Measurements from ENCODE around the gene LILRB2.

The LILRB2 gene

DNA sequence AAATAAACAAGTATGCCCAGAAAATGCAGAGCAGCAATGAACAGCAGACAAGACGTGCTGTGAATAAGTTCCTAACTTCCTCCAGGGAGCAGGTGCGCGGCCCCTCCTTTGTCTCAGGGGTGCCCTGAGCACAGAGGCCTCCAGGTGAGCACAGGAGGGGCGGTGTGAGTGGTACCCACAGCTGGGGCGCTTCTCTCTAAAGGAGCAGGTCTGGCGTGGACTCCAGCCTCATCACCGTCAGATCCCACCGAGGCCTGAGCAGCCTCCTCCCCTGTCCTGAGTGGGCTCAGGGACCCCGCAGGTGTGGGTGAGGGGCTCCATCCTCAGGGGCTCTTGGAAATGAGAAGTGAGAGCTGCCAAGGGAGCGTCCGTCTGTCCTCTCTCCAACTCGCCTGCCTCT is 28.9 kb upstream of the LILRB2 start:
- H3K27me3 ChIP-seq (ENCODE audit: insufficient read depth, low read depth) = peaks cover 48% of the 10 kb centered on the region
- H4K20me1 ChIP-seq (ENCODE audit: insufficient read depth) = no peaks in the 10 kb centered on the region
- H3K4me1 ChIP-seq (ENCODE audit: low read depth, poor library complexity, severe bottlenecking) = no peaks in the 10 kb centered on the region
- no peak overlapping the region for H3K27ac ChIP-seq
- no peak overlapping the region for H3K9ac ChIP-seq
- no peak overlapping the region for H3K4me3 ChIP-seq (IDR thresholded peaks at IDR 0.05; ENCODE audit: insufficient read depth, low read depth, low read length)
- no peaks in the 10 kb centered on the region for H3K36me3 ChIP-seq (ENCODE audit: insufficient read depth)
- no peak overlapping the region for H3K4me2 ChIP-seq
- TF ChIP-seq, protein P1, sequence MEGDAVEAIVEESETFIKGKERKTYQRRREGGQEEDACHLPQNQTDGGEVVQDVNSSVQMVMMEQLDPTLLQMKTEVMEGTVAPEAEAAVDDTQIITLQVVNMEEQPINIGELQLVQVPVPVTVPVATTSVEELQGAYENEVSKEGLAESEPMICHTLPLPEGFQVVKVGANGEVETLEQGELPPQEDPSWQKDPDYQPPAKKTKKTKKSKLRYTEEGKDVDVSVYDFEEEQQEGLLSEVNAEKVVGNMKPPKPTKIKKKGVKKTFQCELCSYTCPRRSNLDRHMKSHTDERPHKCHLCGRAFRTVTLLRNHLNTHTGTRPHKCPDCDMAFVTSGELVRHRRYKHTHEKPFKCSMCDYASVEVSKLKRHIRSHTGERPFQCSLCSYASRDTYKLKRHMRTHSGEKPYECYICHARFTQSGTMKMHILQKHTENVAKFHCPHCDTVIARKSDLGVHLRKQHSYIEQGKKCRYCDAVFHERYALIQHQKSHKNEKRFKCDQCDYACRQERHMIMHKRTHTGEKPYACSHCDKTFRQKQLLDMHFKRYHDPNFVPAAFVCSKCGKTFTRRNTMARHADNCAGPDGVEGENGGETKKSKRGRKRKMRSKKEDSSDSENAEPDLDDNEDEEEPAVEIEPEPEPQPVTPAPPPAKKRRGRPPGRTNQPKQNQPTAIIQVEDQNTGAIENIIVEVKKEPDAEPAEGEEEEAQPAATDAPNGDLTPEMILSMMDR (conservative IDR thresholded peaks at IDR 0.05; ENCODE audit: low read depth, low read length) = no peak
- no peak overlapping the region for H2AFZ ChIP-seq (ENCODE audit: low read depth)
- no peaks in the 10 kb centered on the region for H3K79me2 ChIP-seq (ENCODE audit: insufficient read depth, low read depth)

DNA sequence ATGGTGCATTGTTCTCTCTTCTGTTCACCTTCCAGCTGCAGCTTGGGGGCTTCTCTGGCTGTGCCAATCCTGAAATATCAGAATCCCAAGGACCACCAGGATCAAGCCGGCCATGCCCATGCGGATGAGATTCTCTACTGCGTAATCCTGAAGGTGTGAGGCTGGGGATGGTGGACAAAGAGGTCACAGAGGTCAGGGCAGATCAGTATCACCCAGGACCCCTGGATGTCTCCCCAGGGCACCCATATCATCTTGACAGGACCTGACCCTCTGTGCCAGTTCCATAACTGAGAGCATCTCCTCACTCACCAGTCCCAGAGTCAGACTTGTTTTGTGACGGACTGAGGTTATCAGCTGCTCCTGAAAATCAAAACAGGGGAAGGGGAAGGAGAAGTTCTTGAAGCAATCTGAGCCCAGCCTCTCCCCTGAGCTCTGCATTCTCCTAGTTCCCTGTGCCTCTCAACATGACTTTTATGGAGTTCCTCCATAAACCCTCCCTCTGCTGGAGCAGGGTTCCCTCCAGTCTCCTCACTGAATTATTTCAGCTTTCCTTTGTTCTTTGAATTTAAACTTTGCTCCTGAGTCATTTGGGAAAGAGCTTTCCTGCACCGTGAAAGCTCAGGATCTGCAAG is 26.6 kb upstream of the LILRB2 start:
- Histone ChIP-seq H3K9ac (no peak overlapping the region), H3K27me3 (ENCODE audit: insufficient read depth, low read depth) (peaks cover 31% of the 10 kb centered on the region), H4K20me1 (ENCODE audit: insufficient read depth) (no peaks in the 10 kb centered on the region), H3K4me3 (IDR thresholded peaks at IDR 0.05; ENCODE audit: insufficient read depth, low read depth, low read length) (no peak overlapping the region), H3K36me3 (ENCODE audit: insufficient read depth) (no peaks in the 10 kb centered on the region), H2AFZ (ENCODE audit: low read depth) (no peak overlapping the region), H3K79me2 (ENCODE audit: insufficient read depth, low read depth) (no peaks in the 10 kb centered on the region), H3K4me2 (no peak overlapping the region), H3K4me1 (ENCODE audit: low read depth, poor library complexity, severe bottlenecking) (no peaks in the 10 kb centered on the region), H3K27ac (no peak overlapping the region)
- TF ChIP-seq, protein P1 (conservative IDR thresholded peaks at IDR 0.05; ENCODE audit: low read depth, low read length) = no peak

DNA sequence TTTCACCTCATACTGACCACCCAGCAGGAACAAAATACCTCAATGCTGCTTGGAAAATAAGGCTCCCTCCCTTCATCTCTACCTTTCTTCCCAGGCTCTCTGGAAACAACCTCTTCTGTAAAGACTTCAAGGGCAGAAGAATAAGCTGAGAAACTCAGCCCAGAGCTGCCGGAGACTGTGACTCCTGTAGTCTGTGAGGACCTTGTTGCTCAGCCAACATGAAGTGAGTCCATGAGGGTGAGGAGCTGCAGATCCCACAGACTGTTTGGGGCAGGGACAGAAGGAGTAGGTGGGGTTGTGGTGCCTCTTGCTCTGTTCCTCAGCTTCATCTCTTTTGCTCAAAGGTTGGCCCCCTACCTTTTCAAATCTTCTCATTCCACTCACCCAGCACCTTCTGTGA is 24.2 kb upstream of the LILRB2 start:
- Histone ChIP-seq H3K36me3 (ENCODE audit: insufficient read depth) (no peaks in the 10 kb centered on the region), H3K27ac (no peak overlapping the region), H3K4me3 (IDR thresholded peaks at IDR 0.05; ENCODE audit: insufficient read depth, low read depth, low read length) (no peak overlapping the region), H4K20me1 (ENCODE audit: insufficient read depth) (no peaks in the 10 kb centered on the region), H3K4me2 (no peak overlapping the region), H3K9ac (no peak overlapping the region), H3K27me3 (ENCODE audit: insufficient read depth, low read depth) (peaks cover 29% of the 10 kb centered on the region), H2AFZ (ENCODE audit: low read depth) (no peak overlapping the region), H3K79me2 (ENCODE audit: insufficient read depth, low read depth) (no peaks in the 10 kb centered on the region), H3K4me1 (ENCODE audit: low read depth, poor library complexity, severe bottlenecking) (no peaks in the 10 kb centered on the region)
- TF ChIP-seq, protein P1 (conservative IDR thresholded peaks at IDR 0.05; ENCODE audit: low read depth, low read length) = no peak

DNA sequence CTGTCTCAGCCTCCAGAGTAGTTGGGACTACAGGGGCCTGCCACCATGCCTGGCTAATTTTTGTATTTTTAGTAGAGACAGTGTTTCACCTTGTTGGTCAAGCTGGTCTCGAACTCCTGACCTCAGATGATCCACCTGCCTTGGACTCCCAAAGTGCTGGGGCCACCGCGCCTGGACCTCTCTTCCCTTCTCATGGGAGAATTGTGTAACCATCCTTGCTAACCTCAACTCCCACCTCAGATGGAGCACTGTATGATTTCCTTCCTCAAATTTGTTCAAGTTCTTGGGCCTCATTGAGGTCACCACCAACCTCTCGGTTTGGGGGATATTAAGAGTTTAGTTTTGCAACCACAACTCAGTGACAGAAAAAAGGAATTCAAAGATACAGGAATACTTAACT is 21.3 kb upstream of the LILRB2 start:
- Histone ChIP-seq H3K36me3 (ENCODE audit: insufficient read depth) (no peaks in the 10 kb centered on the region), H3K4me2 (no peak overlapping the region), H3K27ac (no peak overlapping the region), H3K9ac (no peak overlapping the region), H2AFZ (ENCODE audit: low read depth) (no peak overlapping the region), H3K4me1 (ENCODE audit: low read depth, poor library complexity, severe bottlenecking) (no peaks in the 10 kb centered on the region), H3K79me2 (ENCODE audit: insufficient read depth, low read depth) (no peaks in the 10 kb centered on the region), H3K4me3 (IDR thresholded peaks at IDR 0.05; ENCODE audit: insufficient read depth, low read depth, low read length) (no peak overlapping the region), H4K20me1 (ENCODE audit: insufficient read depth) (no peaks in the 10 kb centered on the region), H3K27me3 (ENCODE audit: insufficient read depth, low read depth) (peaks cover 13% of the 10 kb centered on the region; the same call in 1 of the 2 replicates)
- TF ChIP-seq, protein P1 (conservative IDR thresholded peaks at IDR 0.05; ENCODE audit: low read depth, low read length) = no peak
